ENCODE results near the gene CROT.
"Not testable (repeated sequence)": the region's sequence is repeated elsewhere in the genome, so short reads cannot be mapped to it uniquely, and the experiment has no call there.

CROT gene, protein sequence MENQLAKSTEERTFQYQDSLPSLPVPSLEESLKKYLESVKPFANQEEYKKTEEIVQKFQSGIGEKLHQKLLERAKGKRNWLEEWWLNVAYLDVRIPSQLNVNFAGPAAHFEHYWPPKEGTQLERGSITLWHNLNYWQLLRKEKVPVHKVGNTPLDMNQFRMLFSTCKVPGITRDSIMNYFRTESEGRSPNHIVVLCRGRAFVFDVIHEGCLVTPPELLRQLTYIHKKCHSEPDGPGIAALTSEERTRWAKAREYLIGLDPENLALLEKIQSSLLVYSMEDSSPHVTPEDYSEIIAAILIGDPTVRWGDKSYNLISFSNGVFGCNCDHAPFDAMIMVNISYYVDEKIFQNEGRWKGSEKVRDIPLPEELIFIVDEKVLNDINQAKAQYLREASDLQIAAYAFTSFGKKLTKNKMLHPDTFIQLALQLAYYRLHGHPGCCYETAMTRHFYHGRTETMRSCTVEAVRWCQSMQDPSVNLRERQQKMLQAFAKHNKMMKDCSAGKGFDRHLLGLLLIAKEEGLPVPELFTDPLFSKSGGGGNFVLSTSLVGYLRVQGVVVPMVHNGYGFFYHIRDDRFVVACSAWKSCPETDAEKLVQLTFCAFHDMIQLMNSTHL

DNA sequence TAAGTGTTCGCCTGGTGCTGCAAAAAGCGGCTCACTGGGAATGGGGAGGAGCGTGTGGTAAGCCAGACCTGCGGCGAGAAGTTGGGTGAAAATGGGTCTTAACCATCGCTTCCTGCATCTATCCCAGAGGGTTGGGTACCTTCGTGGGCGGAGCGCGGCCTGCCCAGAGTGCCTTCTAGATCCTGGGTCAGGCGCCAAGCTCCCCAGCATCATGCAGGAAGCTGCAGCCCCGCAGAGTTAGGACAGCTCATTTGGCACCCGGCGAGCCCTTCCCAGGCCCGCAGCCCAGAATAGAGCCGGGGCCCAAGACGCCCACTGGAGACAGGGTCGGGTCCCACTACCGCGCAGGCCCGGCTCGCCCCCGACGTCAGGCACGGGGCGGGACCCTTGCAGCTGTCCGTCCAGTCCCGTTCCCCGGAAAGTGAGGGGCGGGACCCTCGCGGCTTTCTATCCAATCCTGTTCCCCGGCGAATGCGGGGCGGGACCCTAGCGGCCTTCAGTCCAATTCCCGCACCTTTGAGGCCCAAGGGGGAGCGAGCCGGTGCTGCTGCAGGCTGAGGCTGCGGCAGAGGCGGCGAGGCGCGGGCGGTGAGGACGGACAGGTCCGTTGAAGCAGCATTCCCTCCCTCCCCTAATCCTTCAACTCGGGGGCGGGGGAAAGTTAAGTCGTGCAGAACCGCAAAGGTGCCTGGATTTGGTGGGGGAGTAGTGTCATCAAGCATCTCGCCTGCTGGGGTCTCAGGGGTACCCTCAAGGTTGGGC, at the start of gene CROT:
CROT (plus strand) TSS at position 499 of the 762 bp plus-strand sequence. CDS start 3,405 bp downstream, outside the sequence.
- DNase-seq: peak; percentile 95

DNA sequence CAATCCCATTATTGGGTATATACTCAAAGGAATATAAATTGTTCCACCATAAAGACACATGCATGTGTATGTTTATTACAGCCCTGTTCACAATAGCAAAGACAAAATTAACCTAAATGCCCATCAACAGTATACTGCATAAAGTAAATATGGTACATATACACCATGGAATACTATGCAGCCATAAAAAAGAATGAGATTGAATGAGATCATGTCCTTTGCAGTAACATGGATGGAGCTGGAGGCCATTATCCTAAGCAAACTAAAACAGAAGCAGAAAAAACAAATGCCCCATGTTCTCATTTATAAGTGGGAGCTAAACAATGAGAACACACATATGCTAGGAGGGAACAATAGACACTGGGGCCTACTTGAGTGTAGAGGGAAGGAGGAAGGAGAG, 44.7 kb upstream of the CROT start:
- DNase-seq: no peak

DNA sequence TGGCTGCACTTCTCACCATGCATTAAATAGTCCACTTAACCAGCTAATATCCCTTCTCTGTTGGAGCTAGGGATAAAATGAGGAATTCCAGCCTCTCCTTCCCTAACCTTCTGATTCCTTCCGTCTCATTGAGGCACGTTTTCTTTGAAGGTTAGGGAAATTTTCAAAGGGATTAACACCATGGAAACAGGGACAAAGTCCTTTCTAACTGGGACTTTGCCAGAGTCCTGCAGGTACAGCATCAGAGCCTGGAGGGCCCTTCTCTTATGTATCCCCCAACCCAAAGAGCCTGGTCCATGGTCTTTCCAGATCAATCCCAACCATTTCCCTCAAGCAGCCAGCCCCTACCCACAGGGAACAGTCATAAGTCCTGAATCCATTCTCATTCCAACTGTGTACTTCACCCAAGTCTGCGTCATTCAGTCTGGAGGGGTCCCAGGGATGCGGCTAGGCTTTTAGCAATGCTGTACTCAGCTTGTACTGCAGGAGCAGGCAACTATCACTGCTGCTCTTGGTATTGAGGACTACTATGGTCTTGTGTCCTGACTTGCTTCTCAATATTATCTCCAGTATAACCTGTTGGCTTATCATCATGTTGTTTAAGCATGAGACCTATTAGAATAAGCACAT, 34.6 kb upstream of the CROT start:
- DNase-seq: no peak

- peak; percentile 28 for DNase-seq
Measured at GRCh38 chr7:87312215-87312865, 33.1 kb upstream of the CROT start.

DNA sequence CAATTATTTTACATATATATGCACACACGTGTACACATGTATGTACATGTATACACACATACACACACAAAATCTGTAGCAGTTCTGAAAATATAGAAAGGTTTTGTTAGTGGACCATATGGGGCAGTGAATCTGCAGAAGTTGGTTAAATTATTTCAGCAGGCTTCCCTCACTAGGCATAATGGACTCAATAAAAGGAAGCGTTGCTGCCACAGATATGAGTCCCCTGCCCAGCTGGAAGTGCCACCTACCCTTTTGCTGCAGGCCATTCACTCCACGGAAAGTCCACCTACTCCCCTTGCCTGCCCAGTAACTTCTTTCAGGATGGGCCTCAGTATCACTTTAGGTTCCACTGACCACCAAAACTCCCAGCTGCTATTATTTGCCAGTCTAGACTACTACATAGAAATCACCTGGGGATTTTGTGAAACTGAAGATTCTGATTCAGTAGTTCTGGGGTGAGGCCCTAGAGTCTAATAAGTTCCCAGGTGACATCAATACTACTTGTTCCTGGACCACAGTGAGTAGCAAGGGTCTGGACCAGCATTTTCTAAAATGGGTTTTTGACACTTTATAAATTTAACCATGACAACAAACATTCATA, 29.3 kb upstream of the CROT start:
- DNase-seq: no peak

GRCh38 chr7:87316846-87317552, 28.5 kb upstream of the CROT start:
- DNase-seq: peak; percentile 25

GRCh38 chr7:87317691-87318245, 27.7 kb upstream of the CROT start:
- DNase-seq: no peak

DNA sequence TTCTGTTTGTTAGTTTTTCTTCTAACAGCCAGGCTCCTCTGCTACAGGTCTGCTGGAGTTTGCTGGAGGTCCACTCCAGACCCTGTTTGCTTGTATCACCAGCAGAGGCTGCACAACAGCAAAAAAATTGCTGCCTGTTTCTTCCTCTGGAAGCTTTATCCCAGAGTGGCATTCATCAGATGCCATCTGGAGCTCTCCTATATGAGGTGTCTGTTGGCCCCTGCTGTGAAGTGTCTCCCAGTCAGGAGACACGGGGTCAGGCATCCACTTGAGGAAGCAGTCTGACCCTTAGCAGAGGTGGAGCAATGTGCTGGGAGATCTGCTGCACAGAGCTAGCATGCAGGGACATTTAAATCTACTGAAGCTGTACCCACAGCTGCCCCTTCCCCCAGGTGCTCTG, 26.7 kb upstream of the CROT start:
- no peak for DNase-seq

DNA sequence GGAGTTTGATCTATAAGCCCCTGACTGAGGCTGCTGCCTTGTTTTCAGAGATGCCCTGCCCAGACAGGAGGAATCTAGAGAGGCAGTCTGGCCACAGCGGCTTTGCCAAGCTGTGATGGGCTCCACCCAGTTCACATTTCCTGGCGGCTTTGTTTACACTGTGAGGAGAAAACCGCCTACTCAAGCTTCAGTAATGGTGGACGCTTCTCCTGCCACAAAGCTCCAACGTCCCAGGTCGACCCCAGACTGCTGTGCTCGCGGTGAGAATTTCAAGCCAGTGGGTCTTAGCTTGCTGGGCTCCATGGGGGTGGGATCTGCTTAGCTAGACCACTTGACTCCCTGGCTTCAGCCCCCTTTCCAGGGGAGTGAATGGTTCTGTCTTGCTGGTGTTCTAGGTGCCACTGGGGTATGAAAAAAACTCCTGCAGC, 26.3 kb upstream of the CROT start:
- DNase-seq: not testable (repeated sequence)

DNA sequence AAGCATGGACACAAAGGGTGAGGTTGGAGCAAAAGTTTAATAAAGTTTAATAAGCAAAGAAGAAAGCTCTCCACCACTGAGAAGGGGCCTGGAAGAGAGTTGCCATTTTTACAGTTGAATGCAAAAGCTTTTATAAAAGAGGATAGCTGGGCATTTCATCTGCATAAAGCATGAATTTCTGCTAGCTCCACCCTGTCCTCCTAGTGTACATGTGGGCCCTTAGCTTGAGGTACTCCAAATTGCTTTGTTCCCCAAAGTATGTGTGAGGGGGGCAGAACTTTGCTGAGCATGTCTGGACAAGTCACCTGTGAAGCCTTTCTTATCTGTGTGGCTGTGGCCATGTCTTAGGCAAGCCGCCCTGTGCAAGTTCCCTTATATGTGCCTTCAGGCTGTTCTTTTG, 22.6 kb upstream of the CROT start:
- DNase-seq: no peak

- no peak for DNase-seq
Measured at GRCh38 chr7:87325576-87326370, 19.7 kb upstream of the CROT start.

GRCh38 chr7:87328281-87328680, 17.2 kb upstream of the CROT start:
- DNase-seq: no peak

DNA sequence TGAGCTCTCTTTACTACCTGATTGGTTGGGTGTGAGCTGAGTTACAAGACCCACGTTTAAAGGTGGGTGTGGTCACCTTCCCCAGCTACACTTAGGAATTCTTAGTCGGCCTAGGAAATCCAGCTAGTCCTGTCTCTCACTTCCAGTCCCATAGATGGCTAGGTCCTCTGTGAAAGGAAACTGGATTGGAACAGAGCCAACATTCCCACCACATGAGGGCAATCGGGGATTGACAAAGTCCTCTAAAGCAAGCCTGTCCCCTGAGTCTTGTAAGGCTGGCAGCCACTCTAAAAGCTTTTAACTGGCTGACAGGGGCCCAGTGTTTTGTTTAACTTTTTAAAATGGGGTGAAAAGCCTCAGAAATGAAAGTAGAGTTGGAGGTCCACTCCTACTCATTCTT, 15.1 kb upstream of the CROT start:
- no peak for DNase-seq

- no peak for DNase-seq
Measured at GRCh38 chr7:87330942-87331341, 14.5 kb upstream of the CROT start.

DNA sequence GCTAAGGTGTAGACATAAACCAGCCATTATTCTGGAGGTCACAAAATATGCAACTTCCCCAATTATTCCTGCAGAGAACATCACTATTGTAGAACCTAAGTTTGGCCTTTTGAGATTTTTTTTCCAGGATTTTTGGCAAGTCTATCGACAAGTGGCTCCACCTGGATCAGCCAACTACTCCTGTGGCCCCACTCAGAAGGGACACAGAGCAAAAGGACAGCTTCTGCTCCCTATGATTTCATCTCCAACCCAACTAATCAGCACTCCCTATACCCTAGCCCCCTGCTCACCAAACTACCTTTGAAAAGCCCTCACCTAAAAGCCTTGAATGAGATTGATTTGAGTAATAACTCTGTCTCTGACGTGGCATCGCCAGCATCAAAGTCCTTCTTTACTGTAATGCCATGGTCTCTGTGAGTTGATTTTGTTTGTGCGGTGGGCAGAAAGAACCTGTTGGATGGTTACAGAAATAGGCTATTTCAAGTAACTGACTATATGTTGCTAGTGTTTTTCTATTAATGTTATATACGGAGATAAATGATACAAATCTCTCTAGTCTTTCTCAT, 13.7 kb upstream of the CROT start:
- DNase-seq: no peak

DNA sequence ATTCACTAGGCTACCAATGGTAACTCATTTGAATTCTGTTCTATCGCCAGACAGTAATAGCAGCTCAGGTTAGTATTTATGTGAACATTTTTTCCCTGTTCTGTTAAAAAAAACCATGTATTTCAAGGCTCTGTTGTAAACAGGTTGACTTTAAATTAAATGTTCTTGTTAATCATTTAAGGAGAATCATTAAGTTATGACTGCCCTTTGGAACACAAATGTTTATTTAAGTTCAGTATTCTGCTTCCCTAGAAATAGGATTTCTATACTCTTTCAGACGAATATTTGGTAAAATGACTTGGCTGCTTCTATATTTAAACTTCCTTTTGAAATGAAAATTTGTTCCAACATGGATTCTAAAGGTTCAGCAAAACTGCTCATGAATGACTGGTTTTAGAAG, 13.1 kb upstream of the CROT start:
- DNase-seq: no peak

DNA sequence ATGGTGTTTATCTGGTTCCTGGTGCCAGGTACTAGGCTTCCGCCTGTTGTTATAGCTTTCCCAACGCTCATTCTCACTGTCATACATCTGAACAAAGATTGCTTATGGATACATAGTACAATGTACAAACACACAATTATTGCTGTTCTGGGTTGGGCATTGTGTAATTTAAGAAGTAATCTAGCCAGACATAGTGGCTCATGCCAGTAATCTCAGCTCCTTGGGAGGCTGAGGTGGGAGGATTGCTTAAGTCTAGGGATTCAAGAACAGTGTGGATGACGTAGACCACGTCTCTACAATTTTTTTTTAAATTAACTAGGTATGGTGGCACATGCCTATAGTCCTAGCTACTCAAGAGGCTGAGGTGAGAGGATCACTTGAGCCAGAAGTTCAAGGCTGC, 9.3 kb upstream of the CROT start:
- DNase-seq: no peak

DNA sequence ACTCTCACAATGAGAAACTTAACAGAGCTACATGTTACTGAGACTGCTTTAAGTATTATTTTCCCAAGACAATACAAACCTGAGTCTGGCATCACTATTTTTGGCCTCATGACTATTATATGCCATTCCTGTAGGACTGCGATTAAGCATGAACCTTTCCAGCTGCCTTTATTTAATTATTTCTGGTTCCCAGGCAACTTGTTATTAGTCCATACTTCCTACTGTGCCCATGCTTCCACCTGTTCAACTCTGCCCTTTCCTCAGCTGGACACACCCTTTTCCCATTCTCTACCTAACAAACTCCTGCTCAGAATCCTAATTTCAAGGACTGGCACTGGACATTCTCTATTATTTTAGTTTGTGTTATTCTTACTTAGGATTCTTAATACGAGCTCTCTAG, 8.1 kb upstream of the CROT start:
- no peak for DNase-seq

- DNase-seq: no peak
Measured at GRCh38 chr7:87339373-87339897, 6.0 kb upstream of the CROT start.

DNA sequence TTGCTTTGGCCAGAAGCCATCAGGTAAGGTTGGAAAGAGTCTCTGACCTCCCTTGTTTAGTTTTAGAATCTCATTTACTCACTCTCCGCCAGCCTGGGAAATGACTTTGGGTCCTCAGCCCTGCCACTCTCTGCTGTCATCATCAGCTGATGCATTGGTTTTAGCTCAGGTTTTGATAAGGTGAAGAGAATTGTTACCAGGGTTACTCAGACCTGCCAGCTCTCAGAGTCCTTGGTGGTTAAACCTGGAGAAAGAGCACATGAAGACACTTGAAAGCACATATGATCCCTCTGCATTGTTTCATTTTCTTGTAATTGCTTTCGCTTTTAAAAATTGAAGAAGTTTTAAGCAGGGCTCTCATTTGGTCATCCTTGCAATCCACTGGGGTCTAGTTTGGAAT, 4.0 kb upstream of the CROT start:
- no peak for DNase-seq
